ENCODE results near the gene ADAMTS18.

- TF ChIP-seq FOXP2 (optimal IDR thresholded peaks at IDR 0.05; ENCODE audit: borderline replicate concordance, extremely low read depth, extremely low read length, insufficient read depth) (no peak), POLR2AphosphoS5 (IDR thresholded peaks at IDR 0.05; ENCODE audit: low read depth, low read length) (no peak), REST (IDR thresholded peaks at IDR 0.05; ENCODE audit: insufficient read depth in 1 of 2, low read depth in 2 of 2, low read length in 2 of 2) (no peak), TAF1 (IDR thresholded peaks at IDR 0.05; ENCODE audit: borderline replicate concordance, insufficient read depth, low read length) (no peak)
Observed at GRCh38 chr16:77462894-77463293, 28.1 kb upstream of the ADAMTS18 start.
